Bone marrow (tissue), 2 donors: ENCODE data around the gene DNAH2.

Source experiments
- DNase-seq, 2 donors: peaks; one replicate each; lab custom pipeline; 2025; lab: John Stamatoyannopoulos, UW

Gene DNAH2

DNA sequence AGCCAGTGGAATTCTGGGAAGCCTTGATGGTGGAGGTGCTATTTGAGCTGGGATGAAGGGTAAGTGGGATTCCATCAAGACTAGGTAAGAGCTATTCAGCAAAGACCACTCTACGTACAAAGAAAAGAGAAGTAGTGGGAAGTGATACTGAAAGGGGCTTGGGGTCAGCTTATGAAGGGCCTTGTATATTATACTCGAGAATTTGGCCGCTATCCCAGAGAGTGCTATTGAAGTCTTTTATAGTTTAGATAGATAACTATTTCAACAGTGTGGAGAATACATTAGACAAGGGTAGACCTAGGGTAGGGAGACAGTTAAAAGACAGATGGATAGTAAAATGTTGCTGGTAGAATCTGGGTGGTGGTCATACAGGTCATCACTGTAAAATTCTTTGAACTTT, 10.3 kb downstream of the DNAH2 start:
- DNase-seq = no peak

DNA sequence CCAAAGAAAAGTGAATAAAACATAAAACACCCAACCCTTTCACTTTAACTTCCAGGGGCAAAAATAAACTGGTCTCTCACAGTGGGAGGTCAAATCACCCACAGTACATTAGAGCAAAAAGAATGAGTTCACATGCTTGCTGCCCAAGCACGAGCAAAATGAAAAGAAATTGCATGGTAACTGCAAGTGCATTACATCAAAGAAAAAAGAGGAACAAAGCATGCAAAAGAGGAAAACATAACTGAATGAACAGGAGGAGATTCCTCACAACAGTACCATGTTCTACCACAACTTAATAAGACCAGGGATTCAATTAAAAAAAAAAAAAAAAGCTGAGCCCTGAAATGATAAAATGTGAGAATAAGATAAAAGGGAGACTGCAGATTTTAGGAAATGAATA, 12.3 kb downstream of the DNAH2 start:
- peak in 1 of 2 donors; percentile 16 for DNase-seq

DNA sequence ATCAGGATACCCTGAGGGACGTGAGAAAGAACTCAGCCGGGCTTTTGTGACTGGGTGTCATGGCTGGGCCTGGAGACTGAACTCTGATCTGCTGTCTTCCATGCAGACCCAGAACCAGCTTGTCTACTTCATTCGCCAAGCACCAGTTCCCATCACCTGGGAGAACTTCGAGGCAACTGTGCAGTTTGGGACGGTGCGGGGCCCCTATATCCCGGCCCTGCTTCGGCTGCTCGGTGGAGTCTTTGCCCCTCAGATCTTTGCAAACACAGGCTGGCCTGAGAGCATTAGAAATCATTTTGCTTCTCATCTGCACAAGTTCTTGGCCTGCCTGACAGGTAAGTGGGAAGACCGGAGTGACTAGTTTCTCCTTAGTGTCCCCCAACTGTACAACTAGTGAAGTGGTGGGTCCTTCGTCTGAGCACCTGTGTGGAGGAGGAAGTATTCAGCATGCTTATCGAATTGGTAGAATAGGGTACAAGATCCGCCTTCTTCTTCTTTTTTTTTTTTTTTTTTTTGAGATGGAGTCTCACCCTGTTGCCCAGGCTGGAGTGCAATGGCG, 15.5 kb downstream of the DNAH2 start:
- no peak for DNase-seq

DNA sequence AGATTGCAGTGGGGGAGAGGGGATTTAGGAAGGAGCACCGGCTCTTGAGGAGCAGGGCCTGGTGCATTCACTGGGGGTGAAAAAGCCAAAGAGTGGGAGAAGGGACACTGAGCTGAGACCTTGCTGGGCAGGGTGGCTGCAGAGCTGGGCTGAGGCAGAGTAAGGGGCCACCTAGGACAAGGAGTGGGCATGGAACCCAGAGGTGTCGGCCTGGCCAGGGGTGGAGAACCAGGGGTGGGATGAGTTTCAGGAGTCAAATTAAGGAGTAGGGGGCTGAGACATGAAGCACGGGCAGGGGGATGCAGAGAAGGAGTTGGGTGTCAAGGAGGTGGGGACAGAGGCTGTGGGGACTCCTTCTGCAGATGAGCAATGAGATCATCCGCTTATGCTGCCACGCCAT, 20.1 kb downstream of the DNAH2 start:
- DNase-seq = no peak

DNA sequence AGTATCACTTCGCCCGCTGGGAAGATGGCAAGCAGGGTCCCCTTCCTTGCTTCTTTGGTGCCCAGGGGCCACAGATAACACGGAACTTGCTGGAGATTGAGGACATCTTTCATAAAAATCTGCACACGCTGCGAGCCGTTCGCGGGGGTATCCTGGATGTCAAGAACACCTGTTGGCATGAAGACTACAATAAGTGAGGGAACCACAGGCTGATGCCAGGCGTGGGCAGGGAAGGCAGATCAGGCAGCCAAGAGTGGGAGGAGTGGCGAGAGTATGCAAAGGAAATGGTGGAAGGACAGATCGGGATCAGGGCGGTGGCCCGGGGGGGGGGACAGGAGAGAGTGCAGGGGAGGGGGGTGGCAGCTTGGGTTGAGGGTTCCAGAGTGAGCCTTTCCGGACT, 22.2 kb downstream of the DNAH2 start:
- no peak for DNase-seq

DNA sequence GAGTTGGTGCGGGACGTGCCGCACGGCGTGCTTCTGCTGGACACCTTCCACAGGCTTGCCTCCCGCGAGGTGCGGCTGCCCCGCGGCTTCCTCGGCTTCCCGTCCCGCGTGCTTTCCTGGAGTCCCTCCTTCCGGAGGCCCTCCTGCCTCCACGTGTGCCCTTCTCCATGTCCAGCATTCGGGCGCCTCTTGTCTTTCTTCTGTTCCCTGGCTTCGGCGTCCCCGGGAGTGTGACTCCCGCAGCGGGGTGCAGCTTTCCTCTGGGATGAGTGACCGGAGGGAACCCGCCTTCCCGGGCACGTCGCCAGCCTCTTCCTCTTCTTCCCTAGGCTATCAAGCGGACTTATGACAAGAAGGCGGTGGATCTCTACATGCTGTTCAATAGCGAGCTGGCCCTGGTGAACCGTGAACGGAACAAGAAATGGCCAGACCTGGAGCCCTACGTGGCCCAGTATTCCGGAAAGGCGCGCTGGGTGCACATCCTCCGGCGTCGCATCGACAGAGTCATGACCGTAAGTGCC, 23.0 kb downstream of the DNAH2 start:
- no peak for DNase-seq

DNA sequence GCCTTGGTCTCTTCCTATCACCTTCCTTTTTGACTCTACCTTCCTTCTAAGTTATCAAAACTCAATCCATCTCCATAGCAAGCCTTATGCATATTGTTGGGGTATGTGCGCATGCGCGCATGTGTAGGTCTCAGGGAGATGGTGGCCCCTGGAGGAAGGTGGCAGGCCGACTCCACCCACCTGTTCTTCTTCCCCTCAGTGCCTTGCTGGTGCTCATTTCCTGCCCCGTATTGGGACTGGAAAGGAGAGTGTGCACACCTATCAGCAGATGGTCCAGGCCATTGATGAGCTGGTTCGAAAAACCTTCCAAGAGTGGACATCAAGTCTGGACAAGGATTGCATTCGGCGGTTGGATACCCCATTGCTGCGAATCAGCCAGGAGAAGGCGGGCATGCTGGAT, 25.2 kb downstream of the DNAH2 start:
- no peak for DNase-seq

DNA sequence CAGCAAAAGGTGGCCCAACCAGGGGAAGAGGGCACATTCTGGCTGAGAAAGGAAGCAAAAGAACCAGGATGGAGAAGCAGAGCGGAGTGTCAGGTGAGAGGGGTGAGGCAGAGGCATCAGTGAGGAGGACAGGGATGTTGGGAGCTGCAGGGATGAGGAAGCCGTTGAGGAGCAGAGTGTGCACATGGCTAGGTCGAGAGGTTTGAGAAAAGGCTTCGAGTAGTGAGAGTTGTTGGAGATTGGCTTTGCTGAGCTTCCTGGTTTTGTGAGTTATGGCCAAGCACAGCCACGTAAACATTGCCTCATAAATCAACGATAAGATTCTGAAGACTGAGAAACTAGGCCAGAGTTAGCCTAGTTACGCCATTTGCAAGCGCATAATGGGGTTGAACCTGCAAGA, 26.9 kb downstream of the DNAH2 start:
- no peak for DNase-seq

DNA sequence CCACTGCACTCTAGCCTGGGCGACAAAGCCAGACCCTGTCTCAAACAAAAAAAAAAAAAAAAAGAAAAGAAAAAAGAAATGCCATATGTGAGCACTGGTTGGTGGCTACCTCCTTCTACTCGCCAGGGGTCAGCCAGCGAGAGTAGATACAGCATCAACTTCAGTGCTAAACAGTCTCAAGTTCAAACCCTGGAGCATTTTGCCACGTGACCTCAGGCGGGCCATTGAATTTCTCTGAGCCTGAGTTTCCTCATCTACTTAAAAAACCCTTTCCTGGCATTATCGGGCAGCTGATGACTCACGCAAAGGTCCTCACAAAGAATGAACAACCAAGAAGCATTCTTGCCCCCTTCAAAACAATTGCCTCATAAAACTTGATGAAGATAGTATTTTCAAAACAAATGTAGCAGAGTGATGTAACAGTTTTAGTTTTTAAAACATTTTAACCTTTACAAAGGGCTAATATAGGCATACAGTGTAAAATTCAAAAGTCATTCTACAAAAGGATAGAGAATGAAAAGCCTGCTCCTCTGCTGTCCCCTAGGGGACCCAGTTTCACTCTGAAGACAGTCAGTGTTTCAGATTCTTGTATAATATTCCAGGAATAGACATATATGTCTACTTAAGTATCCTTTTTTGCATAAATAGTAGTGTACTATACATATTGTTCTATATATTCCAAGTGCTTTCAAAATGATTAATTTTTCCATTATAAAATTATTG, 28.4 kb downstream of the DNAH2 start:
- DNase-seq = no peak

DNA sequence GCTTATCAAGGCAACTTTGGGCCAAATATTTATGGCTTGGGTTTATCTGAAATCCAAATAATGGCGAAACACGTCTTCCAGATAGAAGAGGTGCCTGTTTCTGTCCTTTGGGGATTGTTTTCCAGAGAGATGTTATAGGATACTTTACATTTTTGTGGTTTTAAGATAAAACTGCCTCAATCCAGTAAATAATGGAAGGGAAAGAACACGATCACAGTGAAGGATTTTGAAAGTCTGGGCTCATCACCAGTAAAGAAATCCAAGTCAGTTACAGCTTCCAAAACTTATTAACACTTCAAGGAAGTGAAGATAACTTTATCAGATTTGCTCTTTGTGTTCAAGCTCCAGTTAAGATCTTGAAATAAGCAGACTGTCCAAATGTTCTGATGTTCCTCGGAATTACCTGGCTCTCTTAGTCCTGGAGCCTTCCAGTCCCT, 30.1 kb downstream of the DNAH2 start:
- DNase-seq = no peak

DNA sequence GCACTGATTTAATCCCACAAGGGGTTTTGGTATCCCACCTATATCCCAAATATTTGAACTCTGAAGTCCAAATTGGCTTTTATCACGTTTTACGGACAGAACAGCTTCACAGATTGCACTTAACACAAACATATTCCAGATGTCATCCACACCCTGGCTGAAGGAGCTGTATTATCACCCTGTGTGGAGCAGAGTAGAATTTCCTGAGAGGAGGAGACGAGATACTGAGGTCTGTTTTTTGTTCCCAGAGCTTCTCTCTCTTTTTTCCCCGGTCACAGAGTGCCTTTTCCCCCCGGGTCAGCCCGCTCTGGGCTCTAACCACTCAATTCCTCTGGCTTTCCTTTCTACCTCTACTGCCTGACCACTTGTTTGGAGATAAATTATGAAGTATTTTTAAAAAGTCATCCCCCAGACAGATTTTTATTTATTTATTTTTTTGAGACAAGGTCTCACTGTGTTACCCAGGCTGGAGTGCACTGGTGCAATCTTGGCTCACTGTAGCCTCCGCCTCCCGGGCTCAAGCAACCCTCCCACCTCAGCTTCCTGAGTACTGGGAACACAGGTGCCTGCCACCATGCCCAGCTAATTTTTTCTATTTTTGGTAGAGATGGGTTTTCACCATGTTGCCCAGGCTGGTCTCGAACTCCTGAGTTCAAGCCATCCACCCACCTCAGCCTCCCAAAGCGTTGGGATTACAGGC, 30.7 kb downstream of the DNAH2 start:
- DNase-seq = no peak

DNA sequence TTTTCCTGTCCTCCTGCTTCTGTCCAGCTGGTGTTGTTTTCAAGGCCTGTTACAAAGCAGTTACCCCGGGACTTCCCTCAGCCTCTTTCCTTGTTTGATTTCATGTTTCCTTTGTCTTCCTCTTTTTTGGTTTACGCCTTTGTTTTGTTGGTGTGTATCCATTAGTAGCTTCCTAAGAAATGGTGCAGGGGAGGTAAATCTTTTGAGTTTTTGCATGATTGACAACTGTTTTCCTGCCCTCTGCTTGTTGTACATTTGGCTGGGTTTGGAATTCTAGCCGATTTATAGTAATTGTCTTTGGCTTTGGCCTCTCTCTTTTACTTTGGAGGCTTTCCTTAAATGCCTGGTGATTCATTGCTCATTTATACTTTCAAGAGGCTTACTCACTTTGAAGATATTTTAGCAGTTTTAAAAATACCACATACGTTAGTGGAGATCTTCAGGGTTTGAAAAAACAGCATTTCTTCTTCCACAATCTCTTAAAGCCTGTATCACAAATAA, 32.8 kb downstream of the DNAH2 start:
- no peak for DNase-seq

DNA sequence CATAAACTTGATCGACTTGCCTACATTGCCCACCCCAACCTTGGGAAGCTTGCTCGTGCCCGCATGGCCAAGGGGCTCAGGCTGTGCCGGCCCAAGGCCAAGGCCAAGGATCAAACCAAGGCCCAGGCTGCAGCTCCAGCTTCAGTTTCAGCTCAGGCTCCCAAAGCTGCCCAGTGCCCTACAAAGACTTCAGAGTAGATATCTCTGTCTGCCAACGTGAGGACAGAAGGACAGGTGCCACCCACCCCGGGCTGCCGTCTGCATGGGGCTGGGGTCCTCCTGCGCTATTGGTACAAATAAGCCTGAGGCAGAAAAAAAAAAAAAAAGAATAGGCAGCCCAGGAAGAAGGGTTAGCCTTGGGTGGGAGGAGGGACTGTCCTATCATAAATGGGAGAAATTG, 37.1 kb downstream of the DNAH2 start:
- DNase-seq = no peak

DNA sequence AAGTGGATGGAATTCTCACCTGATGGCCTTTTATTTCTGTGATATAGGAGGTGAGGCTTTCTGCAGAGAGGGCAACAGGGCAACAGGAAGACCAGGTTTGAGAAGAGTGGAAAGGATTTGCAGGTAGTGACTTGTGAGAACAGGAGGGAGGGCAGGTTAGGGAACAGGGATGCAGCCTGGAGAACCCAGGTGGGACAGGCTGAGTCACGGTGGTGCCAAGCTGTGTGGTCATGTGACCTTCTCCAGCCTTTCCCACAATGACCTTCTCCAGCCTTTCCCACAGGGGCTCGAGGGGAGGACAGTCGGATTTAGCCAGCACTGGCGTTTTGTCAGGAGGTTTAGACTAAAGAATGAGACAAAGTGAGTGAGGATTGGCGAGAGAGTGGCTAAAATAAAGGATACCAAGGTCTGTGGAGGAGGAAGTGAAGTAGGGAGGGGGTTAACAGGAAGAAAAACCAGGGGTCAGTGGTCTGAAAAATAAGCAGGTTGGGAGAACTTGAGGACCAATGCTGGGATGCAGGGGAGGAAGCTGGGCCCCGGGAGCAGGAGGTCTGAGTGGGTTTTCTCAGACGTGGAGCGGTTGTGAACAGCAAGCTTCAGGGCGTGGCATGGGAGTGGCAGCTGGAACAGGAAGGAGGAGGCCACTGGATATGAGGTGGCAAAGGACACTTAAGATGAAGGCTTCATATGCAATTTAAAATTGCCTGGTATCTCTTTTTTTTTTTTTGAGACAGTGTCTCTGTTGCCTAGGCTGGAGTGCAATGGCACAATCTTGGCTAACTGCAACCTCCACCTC, 37.7 kb downstream of the DNAH2 start:
- DNase-seq = no peak

DNA sequence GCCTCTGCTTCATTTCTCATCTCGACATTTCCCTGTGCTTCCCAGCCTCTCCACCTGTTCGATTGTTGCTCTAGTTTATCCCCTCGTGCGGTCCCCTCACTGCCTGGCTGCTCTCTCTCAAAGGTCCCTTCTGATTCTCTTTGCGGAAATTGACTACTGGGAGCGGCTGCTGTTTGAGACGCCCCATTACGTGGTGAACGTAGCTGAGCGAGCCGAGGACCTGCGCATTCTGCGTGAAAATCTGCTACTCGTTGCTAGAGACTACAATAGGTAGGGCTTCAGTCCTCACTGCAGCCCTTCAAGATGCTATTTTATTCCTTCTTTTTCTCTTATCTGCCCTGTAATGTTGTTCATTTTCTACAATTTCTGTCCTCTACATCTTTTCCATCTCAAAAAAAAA, 39.4 kb downstream of the DNAH2 start:
- no peak for DNase-seq

DNA sequence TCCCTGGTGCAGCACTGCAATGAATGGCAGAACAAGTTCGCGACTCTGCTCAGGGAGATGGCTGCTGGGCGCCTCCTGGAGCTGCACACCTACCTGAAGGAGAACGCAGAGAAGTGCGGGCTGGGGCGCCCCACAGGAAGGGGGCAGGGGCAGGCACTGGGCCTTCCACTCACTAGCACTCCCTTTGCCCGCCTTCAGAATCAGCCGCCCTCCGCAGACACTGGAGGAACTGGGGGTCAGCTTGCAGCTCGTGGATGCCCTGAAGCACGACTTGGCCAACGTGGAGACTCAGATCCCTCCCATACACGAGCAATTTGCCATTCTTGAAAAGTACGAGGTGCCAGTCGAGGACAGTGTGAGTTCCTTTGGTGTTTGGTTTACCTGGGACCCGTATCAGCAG, 46.4 kb downstream of the DNAH2 start:
- no peak for DNase-seq

DNA sequence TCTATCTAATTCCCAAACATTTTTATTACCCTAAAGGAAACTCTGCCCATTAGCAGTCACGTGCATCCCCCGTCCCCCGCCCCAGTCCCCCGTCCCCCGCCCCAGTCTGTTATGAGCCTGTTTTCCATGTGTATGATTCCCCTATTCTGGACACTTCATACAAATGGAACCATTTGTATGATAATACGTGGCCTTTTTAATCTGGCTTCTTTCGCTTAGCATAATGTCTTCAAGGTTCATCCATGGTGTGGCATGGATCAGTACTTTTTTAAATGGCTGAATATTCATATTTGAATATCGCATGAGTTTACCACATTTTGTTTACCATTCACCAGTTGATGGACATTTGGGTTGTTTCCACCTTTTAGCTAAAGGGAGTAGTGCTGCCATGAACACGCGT, 49.5 kb downstream of the DNAH2 start:
- no peak for DNase-seq

DNA sequence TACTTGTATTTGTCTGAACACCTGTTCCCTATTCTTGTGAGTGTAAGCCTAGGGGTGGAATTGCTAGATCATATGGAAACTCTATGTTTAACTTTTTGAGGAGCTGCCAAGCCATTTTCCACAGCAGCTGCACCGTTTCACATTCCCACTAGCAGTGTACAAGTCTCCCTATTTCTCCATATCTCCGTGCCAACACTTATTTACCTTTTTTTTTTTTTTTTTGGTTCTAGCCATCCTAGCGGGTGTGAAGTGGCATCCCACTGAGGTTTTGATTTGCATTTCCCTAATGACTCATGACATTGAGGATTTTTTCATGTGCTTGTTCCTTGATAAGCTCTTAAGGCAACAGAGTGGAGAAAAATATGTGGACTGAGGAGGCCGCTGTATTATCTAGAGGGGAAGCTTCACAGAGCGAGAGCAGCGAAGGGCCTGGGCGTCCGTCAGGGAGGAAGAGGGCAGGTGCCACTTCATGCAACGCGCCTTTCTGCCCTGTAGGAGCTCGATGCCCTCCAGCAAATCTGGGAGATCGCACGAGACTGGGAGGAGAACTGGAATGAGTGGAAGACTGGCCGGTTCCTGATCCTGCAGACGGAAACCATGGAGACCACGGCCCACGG, 50.0 kb downstream of the DNAH2 start:
- no peak for DNase-seq

DNA sequence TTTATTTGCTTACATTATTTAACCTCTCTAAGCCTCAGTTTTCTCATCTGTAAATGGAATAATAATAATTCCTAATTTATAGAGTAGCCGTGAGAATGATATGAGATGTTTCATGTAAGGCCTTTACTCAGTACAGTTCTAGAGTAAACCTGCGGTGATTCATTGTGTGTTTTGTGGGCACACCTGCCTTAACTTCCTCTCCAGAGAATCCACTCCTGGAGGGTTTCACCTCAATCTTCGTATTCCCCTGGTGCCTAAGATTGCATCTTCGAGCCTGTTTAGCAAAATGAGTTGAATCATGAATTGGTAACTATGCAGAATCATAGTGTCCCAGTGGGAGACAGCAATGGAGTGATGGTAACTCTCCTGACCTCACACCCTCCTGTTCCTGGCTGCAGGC, 52.3 kb downstream of the DNAH2 start:
- DNase-seq = no peak

DNA sequence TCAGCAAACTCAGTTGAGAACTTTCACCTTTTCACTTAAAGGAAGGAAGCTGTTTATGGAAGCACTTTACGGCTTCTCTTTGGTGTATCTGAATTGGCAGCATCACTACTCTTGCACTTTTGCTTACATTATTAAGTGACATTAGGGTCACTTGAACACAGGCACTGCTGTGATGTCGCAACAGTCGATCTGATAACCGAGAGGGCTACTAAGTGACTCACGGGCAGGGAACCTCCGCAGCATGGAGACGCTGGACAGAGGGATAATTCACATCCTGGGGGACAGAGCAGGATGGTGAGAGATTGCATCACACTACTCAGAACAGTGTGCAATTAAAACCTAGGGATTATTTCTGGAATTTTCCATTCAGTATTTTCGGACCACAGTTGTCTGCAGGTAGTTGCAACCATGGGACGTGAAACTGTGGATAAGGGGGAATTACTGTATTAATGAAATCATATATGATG, 56.5 kb downstream of the DNAH2 start:
- no peak for DNase-seq

DNA sequence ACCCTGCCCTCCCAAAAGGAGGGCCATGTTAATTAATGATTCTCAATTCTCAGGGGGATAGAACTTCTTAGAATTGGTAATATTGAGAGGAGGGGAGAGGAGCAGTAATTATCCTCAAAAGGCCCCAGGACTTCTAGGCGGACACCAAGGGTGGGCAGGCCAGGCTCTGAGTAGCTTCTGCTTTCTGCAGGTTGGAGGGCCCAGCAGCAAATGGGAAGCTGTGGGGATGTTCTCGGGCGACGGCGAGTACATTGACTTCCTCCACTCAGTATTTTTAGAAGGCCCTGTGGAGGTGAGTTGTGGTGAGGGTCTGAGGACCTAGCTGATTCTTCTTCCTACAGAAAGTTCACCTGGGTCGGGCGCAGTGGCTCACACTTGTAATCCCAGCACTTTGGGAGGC, 57.5 kb downstream of the DNAH2 start:
- DNase-seq = no peak

DNA sequence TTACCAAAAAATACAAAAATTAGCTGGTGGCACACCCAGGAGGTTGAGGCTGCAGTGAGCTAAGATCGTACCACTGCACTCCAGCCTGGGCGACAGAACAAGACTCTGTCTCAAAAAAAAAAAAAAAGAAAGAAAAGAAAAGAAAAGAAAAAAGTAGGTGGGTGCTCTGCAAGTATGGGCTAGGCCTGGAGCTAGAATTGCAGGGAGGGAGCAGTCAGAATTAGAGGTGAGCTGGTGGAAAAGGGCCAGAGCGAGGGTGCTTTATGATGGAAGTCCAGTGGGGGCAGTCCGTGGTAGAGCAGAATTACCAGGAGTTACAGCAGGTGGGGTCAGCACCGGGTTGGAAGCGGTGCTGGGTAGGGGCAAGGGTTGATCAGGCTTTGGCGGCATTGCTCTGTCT, 59.5 kb downstream of the DNAH2 start:
- DNase-seq = no peak
